ENCODE measurements around the gene SFSWAP.

SFSWAP gene

DNA sequence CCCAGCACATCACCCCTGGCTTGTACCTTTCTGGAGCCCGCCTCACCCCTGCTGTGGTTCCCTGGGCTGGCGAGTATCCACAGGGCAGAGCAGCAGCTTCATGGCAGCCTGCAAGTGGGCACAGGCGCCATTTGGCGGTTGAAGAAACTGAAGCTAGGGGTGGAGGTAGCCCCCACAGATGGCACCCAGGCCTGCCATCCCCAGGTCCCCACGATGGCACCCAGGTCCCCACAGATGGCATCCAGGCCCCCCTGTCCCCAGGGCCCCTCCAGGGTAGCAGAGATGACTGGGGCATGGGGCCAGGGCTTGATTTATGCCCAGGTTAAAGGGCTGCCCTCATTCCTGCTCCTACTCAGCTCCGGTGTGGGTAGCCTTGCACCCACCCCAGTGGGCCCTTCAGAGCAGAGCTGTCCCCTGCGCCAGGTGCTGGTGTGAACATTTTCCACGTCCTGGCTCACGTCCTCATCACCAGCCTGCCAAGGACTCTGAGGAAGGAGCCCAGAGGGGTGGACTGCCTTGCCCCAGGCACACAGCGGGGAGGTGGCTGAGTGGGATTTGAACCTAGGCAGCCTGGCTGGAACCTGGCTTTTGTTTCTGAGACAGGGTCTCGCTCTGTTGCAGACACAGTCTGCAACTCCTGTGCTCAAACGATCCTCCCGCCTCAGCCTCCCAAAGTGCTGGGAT lies 126.0 kb downstream of the SFSWAP start:
- no peak for DNase-seq

DNA sequence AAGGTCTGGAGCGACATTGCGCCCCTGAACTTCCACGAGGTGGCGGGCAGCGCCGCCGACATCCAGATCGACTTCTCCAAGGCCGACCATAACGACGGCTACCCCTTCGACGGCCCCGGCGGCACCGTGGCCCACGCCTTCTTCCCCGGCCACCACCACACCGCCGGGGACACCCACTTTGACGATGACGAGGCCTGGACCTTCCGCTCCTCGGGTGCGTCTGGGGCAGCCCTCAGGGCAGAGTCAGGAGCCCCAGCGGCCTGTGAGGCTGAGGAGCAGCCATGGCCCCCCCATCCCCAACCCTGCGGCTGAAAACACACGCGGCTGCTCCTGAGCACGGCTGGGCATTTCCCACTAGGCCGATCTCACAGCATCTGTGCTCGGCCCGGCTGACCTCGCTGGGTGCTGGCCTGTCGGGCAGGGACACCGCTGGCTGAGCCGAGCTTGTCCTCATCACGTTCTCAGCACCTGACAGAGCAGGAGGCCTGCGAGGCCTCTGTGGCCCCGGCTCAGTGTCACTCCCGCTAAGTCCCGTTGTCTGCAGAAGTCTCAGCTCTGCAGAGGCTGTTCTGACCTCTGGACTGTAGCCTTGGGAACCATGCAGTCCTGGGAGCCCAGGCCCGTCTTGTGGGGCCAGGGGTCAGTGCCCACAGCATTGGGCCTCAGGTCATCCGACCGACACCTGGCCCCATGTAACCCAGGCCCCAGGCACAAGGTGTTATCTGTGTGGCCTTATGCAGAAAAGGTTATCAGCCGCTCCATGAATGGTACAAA lies 129.9 kb downstream of the SFSWAP start:
- no peak for DNase-seq

DNA sequence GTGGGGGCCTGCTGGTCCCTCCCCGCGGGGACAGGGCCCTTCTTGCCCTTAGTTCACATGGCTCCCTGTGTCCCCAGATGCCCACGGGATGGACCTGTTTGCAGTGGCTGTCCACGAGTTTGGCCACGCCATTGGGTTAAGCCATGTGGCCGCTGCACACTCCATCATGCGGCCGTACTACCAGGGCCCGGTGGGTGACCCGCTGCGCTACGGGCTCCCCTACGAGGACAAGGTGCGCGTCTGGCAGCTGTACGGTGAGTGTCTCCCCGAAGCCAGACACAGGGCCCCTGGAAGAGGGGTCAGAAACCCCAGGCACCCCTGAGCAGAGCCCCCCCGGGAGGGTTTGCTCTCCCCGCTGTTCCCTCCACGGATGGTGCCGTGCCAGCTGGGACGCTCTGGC lies 130.7 kb downstream of the SFSWAP start:
- DNase-seq: no peak

DNA sequence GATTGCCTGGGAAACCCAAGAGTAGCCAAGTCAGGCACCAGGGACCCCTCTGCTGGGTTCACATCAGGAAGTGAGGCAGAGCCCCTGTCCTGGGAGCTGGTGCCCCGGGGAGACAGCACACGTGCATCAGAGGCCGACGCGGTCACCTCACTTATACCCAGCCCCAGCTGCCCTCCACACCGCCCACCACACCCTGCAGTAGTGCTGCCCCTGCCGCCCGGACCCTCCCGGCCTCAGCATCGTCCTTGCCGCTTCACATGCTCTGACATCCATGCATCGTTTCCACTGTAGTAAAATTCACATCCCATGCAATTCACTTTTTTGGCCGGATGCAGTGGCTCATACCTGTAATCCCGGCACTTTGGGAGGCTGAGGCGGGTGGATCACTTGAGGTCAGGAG lies 131.3 kb downstream of the SFSWAP start:
- DNase-seq: no peak

DNA sequence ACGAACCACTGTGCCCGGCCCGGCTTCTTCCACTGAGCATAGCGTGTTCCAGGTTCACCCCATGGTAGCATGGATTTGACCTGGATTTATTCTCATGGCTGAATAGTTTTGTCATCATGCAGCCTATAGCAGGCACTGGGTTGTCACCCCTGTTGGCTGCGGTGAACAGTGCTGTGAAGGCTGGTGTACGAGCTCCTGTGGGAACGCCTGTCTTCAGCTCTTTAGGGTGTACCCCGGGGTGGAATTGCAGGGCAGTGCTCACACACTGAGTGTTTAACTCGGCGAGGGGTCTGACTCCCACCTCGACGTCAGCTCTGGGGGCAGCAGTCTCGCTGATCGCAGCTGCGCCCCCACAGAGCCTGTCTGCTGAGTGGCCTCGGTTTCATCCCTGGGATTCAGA lies 132.6 kb downstream of the SFSWAP start:
- no peak for DNase-seq

DNA sequence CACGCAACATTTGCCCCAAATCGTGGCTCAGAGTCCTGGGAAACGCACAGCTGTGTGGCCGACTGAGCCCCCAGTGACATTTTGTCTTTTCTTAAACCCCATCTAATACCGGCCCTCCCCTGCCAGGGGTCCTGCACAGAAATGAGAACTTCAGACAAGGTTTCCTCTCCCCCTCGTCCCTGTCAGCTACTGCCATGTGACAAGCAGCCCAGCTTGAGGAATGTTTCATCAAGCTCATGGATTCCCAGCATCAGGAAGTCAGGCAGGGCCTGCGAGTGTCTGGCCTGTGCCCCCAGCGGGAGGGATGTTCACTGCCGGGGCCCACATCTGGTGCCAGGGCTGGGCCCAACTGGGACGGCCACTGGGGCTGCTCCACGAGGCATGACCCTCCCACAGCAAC lies 133.2 kb downstream of the SFSWAP start:
- DNase-seq: no peak

DNA sequence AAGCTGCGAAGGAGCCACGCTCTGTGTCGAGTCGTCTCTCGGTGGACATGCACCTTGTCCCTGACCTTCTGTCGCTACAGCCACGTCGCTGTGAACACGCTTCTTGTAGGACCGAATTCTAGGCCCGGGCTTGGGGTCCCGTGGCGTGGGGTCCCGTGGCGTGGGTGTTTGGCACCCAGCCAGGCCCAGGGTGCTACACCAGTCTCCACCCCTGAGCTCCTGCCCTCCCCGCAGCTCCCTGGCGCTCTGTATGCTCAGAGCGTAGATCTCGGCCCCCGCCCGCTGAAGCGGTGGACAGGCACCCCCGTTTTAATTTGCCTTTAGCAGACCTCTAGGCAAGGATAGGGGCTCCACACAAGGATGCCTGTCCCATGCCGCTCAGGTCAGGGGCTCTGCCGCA lies 133.8 kb downstream of the SFSWAP start:
- no peak for DNase-seq

DNA sequence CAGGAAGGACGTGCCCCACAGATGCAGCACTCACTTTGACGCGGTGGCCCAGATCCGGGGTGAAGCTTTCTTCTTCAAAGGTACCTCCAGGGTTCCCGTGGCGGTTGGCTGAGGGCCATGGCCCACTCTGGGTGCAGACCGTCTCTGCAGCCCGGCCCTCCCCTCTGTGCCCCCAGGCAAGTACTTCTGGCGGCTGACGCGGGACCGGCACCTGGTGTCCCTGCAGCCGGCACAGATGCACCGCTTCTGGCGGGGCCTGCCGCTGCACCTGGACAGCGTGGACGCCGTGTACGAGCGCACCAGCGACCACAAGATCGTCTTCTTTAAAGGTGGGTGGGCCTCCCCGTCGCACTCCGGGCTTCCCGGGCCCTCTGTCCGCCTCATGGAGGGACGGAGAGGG lies 134.2 kb downstream of the SFSWAP start:
- no peak for DNase-seq

DNA sequence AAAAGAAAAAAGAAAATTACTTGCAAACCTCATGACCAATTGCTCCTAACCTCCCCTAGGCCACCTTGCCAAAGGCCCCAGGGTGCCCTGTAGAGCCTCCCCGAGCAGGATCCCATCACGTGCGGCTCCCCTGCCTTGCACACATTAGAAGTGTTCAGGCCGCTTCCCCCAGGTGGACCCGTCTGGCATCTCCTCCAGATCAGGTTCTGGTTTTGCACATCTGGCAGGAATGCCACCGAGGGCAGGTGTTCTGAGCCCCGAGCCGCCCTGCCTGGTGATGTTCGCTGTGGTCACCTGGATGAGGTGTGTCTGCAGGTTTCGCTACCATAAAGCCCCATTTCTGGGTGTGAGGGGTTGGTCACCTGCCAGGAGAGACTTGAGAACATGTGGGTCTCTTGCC lies 136.6 kb downstream of the SFSWAP start:
- DNase-seq: no peak

DNA sequence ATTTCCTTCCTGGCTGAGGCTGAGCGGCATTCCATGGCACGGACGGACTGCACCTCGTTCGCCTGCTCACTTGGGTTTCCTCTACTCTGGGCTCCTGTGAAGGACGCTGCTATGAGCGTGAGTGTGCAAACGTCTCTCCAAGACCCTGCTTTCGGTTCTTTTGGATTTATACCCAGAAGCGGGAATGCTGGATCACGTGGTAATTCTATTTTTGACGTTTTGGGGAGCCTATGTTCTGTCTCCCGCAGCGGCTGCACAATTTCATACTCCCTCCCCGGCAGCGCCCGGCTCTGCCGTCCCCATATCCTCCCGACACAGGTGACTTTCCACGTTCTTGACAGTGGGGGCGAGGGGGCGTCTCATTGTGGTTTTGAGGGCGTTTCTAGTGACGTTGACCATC lies 137.9 kb downstream of the SFSWAP start:
- DNase-seq: no peak

Measured in T-helper 1 cell (primary cell).